GM12801 (cell line): ENCODE data around the gene PARD3B.

Experiments
- TF ChIP-seq, protein P1 (sequence below): IDR thresholded peaks from one replicate; pipeline ENCODE4 v1.5.1; 2011; ENCODE audit warnings: control low read depth; ENCODE audit not compliant: insufficient read length; ENCODE audit errors: extremely low read depth

PARD3B gene

DNA sequence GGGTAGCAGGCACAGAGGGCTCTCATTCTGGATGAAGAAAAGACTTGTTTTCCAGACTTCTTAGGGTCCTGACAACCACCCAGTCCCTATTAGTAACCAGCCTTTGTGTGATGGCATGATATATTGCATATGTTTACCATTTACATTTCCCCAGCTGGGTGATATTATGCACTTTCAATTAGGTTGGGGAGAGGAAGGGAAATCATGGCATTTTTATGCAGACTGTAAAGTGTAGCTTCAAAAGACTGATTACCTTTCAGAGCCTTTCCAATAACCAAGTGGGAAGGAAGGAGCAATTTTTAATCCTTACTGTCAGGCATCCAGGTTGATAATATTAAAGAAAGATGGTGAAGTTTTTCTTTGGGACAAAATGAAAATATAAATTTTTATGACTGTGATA is 896.2 kb downstream of the PARD3B start:
- TF ChIP-seq, protein P1, sequence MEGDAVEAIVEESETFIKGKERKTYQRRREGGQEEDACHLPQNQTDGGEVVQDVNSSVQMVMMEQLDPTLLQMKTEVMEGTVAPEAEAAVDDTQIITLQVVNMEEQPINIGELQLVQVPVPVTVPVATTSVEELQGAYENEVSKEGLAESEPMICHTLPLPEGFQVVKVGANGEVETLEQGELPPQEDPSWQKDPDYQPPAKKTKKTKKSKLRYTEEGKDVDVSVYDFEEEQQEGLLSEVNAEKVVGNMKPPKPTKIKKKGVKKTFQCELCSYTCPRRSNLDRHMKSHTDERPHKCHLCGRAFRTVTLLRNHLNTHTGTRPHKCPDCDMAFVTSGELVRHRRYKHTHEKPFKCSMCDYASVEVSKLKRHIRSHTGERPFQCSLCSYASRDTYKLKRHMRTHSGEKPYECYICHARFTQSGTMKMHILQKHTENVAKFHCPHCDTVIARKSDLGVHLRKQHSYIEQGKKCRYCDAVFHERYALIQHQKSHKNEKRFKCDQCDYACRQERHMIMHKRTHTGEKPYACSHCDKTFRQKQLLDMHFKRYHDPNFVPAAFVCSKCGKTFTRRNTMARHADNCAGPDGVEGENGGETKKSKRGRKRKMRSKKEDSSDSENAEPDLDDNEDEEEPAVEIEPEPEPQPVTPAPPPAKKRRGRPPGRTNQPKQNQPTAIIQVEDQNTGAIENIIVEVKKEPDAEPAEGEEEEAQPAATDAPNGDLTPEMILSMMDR: no peak

DNA sequence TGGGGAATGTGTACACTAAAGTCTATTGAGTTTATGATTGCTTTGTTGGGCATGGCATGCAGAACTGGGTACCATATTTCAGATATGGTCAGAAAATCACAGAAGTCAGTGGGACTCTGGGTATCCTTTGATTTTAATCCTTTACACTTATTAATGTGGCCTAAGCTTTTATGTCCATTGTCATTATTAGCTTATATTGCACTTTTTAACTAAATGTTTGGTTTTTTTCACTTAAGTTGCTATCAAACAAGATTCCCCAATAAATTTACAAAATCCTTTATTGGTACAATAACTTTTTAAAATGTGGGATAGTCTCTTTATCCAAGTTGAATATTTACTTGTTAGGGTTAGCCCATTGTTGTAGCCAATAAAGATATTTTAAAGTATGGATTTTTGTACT is 902.9 kb downstream of the PARD3B start:
- TF ChIP-seq, protein P1: no peak

DNA sequence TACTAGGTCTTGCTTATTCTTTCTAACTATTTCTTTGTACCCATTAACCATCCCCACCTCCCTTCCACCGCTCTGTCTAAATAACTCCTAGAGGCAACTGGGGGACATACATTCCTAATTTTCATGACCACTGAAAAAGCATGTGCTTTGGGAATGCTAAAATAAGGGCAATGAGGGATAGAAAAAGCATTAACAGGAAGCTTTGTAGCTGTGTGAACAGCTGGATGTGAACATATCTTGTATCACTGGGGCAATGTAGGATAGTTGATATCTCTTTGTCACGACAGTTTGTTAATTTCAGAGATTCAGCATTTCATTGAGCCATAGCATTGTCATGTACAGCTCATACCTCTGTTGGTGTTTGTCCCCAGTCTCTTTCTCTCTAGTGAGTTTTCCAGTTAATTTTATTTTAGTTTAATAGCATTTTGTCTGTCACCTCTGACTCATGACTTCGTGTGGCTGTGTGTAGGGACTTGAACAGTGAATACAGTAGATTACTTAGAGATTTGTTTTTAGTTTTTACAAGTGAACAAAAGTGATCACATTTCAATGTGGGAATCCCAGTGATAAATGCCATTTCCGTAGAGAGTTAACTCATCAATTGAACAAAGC is 906.7 kb downstream of the PARD3B start:
- TF ChIP-seq, protein P1: no peak

DNA sequence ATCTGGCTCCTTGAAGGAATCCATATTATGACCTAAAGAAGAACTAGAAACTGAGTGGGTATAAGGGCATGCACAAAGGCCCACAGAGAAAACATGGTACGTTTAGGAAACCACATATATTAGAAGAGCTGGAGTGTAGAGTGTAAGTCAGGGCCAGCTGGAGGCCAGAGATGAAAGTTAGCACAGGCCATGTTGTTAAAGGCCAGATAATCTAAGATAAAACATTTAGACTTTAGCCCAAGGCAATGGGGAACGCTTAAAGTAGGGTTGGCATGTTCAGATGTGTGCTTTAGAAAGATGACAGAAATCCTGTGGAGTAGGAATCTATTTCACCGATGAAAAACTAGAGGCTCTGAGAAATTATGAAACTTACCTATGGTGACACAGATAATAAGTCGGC is 907.9 kb downstream of the PARD3B start:
- TF ChIP-seq, protein P1: no peak

DNA sequence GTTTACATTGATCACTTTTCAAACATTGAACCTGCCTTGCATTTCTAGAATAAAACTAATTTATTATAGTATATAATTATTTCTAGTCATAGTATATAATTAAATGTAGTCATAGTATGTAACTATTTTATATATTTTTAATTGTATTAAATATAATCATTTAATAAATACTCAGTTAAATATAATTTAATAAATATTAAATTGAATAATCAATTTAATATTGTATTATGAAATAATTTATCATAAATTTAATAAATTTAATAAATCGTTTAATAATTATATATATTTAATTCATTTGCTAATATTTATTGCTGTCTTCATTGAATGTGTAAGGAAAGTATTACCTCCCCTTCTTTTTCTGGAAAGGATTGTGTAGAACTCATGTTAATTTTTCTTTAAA is 911.4 kb downstream of the PARD3B start:
- TF ChIP-seq, protein P1: no peak

DNA sequence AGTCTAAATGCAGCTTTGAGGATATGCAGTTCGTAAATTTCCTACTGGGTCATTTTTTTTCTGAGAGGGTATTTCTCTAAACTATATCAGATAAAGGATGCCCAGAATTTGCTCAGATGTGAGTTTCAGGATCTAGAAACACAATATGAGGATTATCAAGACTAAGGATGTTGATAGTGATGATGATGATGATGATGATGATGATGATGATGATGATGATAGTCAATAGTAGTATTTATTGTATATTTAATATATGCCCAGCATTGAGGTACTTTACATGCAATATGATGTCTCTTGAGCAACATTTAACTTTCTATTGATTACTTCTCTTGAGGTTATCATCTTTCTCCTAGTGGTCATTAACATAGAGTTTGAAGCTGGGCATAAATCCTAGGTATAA is 914.9 kb downstream of the PARD3B start:
- TF ChIP-seq, protein P1: no peak

DNA sequence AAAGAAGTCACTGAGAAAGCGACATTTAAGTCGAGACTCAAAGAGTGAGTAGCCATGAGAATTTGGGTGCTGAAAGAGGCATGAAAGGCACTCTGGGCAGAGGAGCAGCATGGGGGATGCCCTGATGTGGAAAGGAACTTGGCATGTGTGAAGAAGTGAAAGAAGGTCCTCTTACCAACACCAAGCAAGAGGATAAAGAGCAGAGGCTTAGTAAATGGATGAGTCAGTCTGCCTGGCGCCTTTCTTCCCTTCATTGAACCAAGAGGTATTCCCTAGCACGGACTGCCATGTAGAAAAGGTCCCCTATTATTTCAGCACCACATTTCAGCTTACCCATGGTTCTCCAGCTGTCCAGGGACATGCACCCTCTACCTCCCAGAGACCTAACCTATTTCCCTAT is 915.9 kb downstream of the PARD3B start:
- TF ChIP-seq, protein P1: no peak
